Activated B cell treated with CpG ODN at 0.5 μM for 24 hours (primary cell): Measurements from ENCODE around the gene CAMSAP2. TPM values are rescaled to one million over a fixed set of nuclear protein-coding genes. Genes with fewer than 3 reads are reported as not detected.

Experiments used
- ATAC-seq: fragments of 200-7000 bp; cut with Tn5 transposase; one replicate; pipeline ENCODE4 v1.10.0; 2021; ENCODE audit warnings: low read depth, mild to moderate bottlenecking, moderate library complexity
- CTCF ChIA-PET: fragments of 350-600 bp; sonication (Branson Sonifier 250); formaldehyde crosslinking; loops from one replicate; lab custom pipeline; 2021; ENCODE audit warnings: antibody characterized with exemption; lab: Charles Lee
- POLR2A ChIA-PET: fragments of 350-600 bp; sonication (Branson Sonifier 250); formaldehyde crosslinking; loops from one replicate; lab custom pipeline; 2021; ENCODE audit warnings: antibody characterized with exemption; lab: Charles Lee
- DNase-seq: peaks from one replicate; pipeline ENCODE4 v3.0.0; 2022
- H3K27ac Mint-ChIP-seq: one replicate; pipeline ENCODE4 v1.8.0; 2020; ENCODE audit warnings: mixed read lengths
- H3K27me3 Mint-ChIP-seq: one replicate; pipeline ENCODE4 v1.8.0; 2021; ENCODE audit warnings: mixed read lengths
- H3K36me3 Mint-ChIP-seq: one replicate; pipeline ENCODE4 v1.8.0; 2021; ENCODE audit warnings: low read depth, mixed read lengths
- H3K4me1 Mint-ChIP-seq: one replicate; pipeline ENCODE4 v1.8.0; 2021; ENCODE audit warnings: mixed read lengths
- H3K4me3 Mint-ChIP-seq: one replicate; pipeline ENCODE4 v1.8.0; 2020; ENCODE audit warnings: mild to moderate bottlenecking, mixed read lengths
- H3K9me3 Mint-ChIP-seq: one replicate; pipeline ENCODE4 v1.8.0; 2020; ENCODE audit warnings: mixed read lengths
- intact Hi-C: fragments of 100-400 bp; cut with micrococcal nuclease; formaldehyde crosslinking; loops from one replicate; pipeline ENCODE4 v1.15.1; 2024
- total RNA-seq: library from RNA; stranded (reverse); gene quantifications from 2 replicates; pipeline ENCODE4 v1.2.3, GENCODE V29; 2022
- TF ChIP-seq, protein P1 (sequence below): fragments of 200-600 bp; IDR thresholded peaks from one replicate; pipeline ENCODE4 v1.8.0; 2022; ENCODE audit warnings: antibody characterized with exemption, mild to moderate bottlenecking

The CAMSAP2 gene
- total RNA-seq, 1 donor from 2014 or later: 0.86 TPM

DNA sequence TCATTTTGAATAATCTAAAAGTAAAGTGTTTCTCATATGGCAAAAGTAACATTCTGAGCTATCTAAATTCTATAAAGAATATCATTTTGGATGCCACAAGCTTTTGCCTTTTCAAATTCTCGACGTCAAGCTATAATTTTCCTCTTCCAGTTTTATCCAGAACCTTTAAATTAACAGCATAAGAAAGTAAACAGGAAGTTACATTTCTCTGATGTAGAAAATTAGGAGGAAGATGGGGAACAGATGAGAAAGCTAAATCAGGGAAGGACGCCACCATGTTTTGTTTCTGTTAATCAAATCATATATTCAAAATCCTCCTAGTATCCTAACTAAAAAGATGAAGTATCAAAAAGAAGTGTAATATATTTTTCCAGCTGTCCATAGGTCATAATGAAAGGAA, 8.8 kb upstream of the CAMSAP2 start:
- CTCF ChIA-PET: no interaction called here
- Mint-ChIP-seq H3K4me1 (no peaks in the 10 kb centered on the region), H3K9me3 (no peaks in the 10 kb centered on the region), H3K27ac (no peak overlapping the region), H3K36me3 (no peaks in the 10 kb centered on the region), H3K4me3 (no peak overlapping the region), H3K27me3 (no peaks in the 10 kb centered on the region)
- intact Hi-C loops: no loop called here
- TF ChIP-seq, protein P1, sequence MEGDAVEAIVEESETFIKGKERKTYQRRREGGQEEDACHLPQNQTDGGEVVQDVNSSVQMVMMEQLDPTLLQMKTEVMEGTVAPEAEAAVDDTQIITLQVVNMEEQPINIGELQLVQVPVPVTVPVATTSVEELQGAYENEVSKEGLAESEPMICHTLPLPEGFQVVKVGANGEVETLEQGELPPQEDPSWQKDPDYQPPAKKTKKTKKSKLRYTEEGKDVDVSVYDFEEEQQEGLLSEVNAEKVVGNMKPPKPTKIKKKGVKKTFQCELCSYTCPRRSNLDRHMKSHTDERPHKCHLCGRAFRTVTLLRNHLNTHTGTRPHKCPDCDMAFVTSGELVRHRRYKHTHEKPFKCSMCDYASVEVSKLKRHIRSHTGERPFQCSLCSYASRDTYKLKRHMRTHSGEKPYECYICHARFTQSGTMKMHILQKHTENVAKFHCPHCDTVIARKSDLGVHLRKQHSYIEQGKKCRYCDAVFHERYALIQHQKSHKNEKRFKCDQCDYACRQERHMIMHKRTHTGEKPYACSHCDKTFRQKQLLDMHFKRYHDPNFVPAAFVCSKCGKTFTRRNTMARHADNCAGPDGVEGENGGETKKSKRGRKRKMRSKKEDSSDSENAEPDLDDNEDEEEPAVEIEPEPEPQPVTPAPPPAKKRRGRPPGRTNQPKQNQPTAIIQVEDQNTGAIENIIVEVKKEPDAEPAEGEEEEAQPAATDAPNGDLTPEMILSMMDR: no peak
- POLR2A ChIA-PET: no interaction called here
- ATAC-seq (no peak), DNase-seq (no peak)

DNA sequence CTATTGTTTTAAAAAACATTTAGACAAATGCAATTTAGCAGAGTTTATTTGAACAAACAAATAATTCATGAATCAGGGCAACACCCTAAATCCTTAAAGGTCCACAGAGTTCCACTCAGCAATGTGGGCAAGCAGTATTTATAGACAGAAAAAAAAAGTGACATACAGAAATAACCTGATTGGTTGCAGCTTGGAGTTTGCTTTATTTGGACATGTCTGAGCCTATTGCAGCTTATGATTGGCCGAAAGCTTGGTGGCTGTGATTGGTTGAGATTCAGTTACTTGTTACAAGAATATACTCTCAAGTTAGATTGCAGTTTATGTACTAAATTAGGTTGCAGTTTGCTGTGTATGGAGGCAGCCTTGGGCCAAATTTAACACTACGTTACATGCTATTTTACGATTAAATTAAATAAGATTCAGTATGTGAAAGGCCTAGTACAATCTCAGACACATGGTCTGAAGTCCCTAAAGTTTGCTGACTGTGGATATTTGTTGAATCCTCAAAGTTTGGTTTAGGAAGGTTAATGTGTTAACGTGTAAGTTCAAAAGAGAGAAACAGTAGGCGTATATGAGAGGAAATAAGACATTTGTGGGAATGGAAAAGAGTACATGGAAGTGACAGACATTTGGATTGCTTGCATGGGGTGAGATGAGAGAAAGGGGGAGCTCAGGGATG, 6.9 kb upstream of the CAMSAP2 start:
- TF ChIP-seq, protein P1: no peak
- intact Hi-C loops: no loop called here
- POLR2A ChIA-PET: no interaction called here
- DNase-seq (no peak), ATAC-seq (no peak)
- H3K4me3 Mint-ChIP-seq: no peak overlapping the region
- H3K9me3 Mint-ChIP-seq: no peaks in the 10 kb centered on the region
- CTCF ChIA-PET: no interaction called here
- no peaks in the 10 kb centered on the region for H3K4me1 Mint-ChIP-seq
- H3K27me3 Mint-ChIP-seq: no peaks in the 10 kb centered on the region
- no peaks in the 10 kb centered on the region for H3K36me3 Mint-ChIP-seq
- H3K27ac Mint-ChIP-seq: no peak overlapping the region

DNA sequence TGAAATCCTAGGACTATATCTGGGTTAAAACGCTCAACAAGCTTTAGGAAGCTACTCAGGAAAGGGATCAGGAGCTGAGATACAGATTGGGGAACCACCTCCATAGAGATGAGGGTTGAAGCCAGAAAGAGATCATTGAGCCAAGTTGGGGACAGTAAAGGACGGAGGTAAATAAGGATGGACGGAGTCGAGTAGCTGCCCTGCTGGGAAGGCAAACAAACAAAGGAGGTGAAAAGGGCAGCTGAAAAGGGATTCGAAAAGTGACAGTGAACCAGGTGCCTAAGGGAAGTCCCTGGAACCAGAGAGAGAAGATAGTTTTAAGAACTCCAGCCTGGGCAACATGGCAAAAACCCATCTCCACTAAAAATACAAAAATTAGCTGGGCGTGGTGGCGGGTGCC, 6.3 kb upstream of the CAMSAP2 start:
- intact Hi-C loops: no loop called here
- no peak for DNase-seq
- H3K9me3 Mint-ChIP-seq: no peaks in the 10 kb centered on the region
- H3K27me3 Mint-ChIP-seq: no peaks in the 10 kb centered on the region
- no peak overlapping the region for H3K27ac Mint-ChIP-seq
- TF ChIP-seq, protein P1: no peak
- no peak overlapping the region for H3K4me3 Mint-ChIP-seq
- H3K36me3 Mint-ChIP-seq: no peaks in the 10 kb centered on the region
- POLR2A ChIA-PET: no interaction called here
- no peak for ATAC-seq
- CTCF ChIA-PET: no interaction called here
- H3K4me1 Mint-ChIP-seq: no peaks in the 10 kb centered on the region

DNA sequence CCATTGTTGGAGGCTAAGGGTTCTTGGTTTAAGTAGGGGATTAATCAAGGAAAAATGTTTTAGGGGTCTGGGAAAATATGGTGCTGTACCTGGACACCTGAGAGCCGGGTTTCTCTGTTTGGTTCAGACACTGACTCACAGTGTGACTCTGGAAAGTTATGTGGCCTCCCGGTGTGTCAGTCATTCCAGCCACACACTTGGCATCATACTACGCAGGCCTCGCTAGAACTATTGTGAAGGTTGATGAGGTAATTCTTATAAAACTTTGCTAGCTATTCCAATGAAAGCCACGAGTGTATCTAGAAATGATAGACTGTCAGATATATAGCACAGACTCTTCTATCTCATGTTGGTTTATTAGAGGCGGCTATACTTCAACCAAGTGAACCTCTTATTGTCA, 4.8 kb upstream of the CAMSAP2 start:
- ChIA-PET POLR2A (no interaction called here), CTCF (no interaction called here)
- Mint-ChIP-seq H3K4me3 (no peak overlapping the region), H3K27me3 (peaks cover 7% of the 10 kb centered on the region), H3K9me3 (no peaks in the 10 kb centered on the region), H3K27ac (no peak overlapping the region), H3K4me1 (peaks cover 9% of the 10 kb centered on the region), H3K36me3 (peaks cover 2% of the 10 kb centered on the region)
- ATAC-seq (no peak), DNase-seq (no peak)
- TF ChIP-seq, protein P1: no peak
- intact Hi-C loops: no loop called here

DNA sequence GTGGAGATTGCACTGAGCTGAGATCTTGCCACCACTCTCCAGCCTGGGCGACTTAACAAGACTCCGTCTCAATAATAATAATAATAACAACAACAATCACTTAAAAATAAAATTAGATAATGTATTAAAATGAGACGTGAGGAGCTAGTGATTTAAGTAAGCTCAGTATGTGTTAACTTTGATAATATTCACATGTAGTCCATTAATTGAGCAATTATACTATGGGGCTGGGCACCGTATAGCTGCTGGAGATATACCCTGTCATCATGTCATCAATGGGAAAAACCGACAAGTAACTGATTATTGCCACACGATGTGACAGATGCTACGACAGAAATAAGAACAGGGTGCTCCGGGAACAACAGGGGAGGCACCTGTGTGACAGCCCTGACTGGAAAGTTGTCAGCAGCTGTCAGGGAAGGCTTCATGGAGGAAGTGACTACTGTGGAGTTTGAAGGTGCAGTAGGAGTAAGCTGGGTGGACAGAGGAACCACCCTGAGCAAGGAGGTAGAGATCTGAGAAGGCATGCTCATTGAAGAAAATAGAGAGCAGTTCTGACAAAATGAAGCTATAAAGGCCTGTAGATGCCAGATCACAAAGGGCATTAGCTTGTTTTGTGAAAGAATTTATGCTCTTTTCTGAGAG, 924 bp upstream of the CAMSAP2 start:
- Mint-ChIP-seq H3K4me3 (peak overlapping the region; percentile 91), H3K4me1 (peaks cover 17% of the 10 kb centered on the region), H3K27me3 (peaks cover 19% of the 10 kb centered on the region), H3K36me3 (peaks cover 2% of the 10 kb centered on the region), H3K9me3 (no peaks in the 10 kb centered on the region), H3K27ac (no peak overlapping the region)
- intact Hi-C loops: loop anchor here (2.0 kb wide), 2 partner anchors 67 to 115 kb away; no protein-coding TSS in a partner anchor
- no peak for DNase-seq
- ChIA-PET CTCF (interaction anchor here (0.9 to 1.3 kb wide), 2 partner anchors 9 to 66 kb away, joined by 4 read pairs; no protein-coding TSS in a partner anchor), POLR2A (interaction anchor here (1.0 to 1.4 kb wide), 2 partner anchors 68 to 116 kb away, joined by 3 to 6 read pairs; partner anchors contain the start of gene DDX59)
- TF ChIP-seq, protein P1: no peak
- no peak for ATAC-seq
